ENCODE data around the gene ART3.

ART3 gene

DNA sequence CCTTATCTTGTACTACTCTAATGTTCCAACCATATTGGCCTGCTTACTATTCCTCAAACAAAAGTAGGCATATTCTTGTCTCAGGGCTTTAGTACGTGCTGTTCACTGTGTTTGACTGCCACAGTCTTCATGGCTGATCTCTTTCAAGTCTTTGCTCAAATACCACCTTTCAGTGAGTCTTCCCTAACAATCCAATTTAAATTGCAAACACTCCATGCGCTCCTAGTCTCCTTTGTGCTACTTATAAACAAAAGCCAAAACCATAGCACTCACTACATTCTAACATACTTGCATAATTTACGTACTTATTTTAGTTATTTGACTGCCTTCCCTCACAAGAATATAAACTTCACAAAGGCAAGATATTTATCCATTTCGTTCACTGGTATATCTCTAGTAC lies 1.7 kb upstream of the ART3 start:
- no peak for DNase-seq

DNA sequence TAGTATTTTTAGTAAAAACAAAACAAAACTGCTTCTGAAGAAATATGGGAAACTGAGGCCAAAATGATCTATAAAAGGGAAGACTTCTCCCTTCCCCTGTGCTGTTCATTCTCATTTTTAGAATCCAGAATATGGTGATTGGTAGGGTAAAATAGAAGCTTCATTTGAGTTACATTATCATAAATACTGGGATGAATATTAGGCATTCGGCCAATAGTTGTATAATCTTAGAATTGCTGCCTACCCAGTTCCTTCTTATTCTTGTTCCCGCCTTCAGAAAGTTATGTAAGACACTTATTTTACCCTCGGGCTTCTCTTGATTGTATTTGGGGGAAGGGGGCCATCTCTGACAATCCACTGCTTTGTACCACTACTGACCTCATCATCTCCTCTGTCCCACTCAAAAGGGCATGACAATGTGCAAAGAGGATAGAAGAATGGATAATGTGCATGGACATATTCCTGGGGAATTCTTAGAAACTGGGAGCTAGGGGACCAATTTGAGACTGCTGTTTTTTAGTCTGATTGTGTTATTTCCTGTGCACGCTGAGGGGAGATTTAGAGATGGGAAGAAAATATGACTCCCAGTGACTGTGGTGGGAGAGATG lies 588 bp downstream of the ART3 start:
- DNase-seq = no peak

DNA sequence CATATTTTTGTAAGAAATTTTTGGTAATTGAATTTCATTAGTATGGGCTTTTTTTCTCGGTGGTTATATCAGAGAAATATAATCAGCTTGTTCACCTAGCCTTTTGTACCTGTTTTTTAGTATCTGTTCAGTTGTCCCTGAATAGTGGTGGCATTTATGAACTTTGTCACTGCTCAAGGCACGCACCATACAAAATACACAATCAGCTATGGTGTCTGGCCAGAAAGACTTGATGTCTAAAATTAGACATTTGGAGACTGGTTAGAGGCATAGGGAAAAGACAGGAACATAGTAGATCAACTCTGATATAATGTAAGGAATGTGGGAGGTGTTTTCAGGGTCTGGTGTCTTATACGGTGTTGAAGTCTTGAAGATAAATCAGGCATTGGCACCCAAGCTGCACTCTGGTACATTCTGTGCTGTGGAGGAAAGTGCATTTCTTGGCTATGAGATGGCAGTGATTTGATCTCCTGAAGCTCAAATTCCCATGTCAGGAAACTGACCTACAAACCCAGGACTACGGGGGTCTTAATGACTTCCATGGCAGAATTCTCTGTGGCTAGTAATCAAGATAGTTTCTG lies 3.6 kb downstream of the ART3 start:
- DNase-seq = no peak

DNA sequence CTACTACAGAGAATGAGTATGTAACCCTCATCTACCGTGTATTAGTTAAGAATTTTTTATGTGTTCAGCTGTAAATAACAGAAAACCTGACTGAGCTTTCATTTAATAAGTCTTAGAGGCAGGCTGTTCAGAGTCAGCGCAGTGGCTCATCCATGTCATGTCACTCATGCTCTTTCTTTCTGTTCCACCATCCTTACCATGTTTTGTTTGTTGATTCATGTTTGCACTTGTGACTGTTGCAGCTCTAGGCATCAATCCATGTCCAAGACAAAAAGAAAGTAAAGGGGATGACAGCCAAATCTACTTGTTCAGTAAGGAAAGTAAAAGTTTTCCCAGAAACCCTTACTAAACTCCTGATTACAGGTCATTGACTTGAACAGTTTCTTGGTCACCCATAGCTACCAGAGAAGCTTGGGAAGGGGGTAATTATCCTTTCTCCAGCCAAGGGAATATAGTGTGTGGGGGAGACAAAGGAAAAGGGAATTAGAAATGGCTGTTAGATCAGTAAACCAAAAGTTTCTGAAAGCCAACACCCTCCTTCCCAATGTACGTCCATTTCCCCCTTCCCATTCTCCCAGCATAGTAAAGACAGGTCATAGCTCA lies 9.0 kb downstream of the ART3 start:
- DNase-seq = no peak

DNA sequence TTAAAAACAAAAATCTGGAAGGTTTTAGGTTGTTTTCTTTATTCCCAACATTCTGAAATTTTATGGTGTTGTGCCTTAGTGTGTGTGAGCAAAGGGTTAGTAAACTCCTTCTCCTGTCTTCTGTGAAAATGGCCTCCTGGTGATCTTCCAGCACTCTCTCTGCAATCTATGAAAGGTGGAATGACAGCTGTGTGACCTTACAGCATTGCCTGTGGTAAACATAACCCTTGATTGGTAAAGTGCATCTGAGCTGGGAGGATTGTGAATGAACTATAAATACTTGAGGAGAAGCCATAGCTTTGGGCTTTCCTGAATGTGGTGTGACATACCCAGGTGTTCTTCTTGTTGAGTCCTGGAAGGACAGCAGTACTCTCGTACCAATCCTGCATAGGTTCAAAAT lies 10.0 kb downstream of the ART3 start:
- DNase-seq = no peak

DNA sequence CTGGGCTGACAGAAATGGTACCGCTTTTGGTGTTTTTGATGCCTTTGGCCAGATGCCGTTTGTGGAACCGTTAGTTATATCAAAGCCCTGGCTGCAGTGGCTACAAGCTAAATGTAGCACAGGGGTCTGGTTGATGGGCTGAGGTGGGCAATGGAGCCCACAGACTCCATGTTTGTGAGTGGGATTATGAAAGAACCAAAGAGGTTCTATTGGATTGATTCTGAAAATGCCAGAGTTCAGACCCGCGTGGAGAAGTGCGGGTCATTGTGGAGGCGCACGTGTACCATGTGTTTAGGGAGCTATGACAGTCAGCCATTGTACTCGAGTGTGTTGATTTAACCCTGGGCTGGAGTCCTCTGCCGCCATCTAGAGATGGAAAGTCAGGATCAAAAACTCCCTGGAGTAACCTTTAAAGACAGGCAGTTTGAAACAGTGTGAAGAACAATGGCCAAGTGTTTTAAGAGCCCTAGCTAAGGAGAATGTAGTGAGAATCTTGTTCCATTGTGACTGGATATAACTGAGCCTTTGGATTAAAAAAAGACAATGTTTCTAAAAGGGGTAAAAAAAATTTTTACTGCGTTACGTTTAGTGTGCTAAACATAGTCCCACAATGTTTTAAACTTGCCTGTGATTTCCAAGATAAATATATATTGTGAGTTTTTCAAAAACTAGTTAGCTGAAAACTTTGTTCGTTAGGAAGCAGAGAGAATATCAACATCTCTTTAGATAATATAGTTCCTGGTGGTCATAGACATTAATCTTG lies 12.7 kb downstream of the ART3 start:
- DNase-seq = peak; percentile 53 to 78

DNA sequence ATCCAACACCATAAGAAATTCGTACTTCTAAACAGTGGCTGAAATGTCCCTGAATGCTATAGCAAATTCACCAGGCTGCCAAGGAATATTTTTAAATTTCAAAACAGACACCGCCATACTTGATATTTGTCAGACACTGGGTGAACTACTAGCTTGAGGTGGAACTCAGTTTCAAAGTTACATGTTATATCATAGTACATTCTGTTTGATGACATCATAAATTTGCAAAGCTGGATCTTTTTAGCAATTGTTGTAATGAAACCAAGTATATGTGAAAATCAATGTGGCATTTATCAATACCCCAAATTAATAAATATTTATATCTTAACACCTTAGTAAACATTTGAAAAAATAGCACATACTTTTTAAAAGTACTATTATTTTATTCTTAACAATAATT lies 14.2 kb downstream of the ART3 start:
- no peak for DNase-seq

DNA sequence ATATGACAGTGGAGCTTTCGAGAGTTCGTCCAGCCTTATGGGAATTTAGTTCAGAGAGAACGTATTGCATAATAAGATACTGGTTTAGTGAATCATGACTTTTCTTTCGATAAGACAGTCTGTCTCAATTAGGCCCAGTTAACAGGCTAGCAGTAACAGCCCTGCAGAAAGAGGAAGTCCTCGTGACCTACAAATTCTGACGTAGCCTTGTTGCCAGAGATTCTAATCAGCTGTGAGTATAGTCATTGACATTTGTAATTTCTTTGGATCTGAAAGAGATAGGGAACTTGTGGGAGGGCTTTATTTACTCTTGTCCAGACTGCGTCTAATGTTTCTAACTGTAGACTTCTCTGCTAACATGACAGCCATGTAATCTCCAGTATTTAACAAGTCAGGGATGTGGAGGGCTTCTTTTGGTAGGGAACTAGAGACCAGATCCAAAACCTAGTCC lies 15.8 kb downstream of the ART3 start:
- DNase-seq = no peak

DNA sequence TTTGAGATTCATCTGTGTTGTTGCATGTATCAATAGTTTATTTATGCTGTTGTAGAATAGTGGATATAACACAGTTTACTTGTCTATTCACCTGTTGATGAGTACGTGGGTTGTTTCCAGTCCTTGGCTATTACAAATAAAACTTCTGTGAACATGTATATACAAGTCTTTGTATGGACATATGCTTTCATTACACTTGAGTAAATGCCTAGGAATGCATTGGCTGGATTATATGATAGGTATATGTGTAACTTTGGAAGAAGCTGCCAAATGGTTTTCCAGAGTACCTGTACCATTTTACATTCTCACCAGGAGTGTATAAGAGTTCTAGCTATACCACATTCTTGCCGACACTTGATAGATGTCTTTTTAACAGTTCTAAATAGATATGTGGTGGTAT lies 16.5 kb downstream of the ART3 start:
- no peak for DNase-seq

DNA sequence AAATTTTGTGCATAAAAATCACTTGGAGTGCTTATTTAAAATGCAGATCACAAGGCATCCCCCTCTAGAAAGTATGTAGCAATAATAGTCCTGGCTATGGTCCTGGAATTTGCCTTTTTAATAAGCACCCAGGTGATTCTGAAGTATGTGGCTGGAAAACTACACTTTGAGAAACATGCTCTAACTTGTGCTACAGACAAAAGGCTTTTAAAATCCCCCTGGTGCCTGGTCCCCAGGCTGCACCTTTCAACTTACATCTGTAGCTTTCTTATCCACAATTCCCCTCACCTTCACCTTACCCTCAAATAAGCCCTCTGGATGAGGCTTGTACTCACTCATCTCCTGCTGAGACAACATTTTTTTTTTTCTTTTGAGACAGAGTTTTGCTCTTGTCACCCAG lies 21.1 kb downstream of the ART3 start:
- DNase-seq = no peak

DNA sequence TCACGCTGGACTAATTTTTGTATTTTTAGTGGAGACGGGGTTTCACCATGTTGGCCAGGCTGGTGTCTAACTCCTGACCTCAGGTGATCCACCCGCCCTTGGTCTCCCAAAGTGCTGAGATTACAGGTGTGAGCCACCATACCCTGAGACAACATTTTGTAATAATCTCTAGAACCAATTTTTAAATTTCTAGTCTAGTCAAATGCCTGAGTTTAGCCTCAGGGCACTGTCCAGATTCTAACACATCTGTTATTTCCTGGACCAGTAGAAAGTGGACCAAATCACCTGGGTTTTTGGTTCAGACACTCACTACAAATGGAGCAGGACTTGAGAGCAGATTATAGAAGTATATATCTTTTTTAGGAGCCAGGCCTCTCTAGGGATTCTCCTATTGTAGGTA lies 21.6 kb downstream of the ART3 start:
- no peak for DNase-seq

DNA sequence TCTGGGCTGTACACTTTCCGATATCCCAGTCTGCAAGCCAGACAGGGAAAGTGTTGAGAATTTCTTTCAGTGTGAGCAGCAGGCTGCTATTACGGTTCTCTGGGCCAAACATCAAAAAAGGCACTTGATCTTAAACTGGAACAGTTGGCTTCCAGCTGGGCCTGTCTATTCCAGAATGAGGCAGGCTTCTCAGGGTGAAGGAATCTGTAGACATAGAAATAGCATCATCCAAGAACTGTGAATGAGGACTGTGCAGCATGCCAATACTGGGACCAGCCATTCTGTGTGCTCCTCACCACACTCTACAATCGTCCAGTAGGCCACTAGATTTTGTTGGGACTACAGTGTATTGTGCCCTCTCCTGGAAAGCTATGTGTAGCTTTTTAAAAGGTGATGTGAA lies 31.1 kb downstream of the ART3 start:
- DNase-seq = no peak

DNA sequence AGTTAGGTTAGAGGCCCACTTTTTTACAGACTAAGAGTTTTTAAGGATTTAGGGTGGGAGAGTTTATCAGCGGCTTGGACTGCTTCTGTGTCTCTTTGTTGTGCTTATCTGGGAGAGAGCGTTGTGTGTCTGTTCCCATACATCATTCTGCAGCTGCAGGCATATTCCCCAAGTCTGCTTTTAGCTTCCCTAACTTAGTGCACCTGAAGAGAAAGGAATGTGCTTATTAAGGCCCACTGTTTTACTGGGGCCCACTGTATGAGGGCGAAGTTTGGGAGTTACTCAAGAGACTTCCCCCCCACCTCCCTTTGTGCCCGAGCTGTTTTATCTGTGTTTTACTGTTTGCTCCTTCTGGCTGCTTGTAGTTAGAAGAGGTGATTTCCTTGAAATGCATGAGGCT lies 31.9 kb downstream of the ART3 start:
- DNase-seq = no peak

DNA sequence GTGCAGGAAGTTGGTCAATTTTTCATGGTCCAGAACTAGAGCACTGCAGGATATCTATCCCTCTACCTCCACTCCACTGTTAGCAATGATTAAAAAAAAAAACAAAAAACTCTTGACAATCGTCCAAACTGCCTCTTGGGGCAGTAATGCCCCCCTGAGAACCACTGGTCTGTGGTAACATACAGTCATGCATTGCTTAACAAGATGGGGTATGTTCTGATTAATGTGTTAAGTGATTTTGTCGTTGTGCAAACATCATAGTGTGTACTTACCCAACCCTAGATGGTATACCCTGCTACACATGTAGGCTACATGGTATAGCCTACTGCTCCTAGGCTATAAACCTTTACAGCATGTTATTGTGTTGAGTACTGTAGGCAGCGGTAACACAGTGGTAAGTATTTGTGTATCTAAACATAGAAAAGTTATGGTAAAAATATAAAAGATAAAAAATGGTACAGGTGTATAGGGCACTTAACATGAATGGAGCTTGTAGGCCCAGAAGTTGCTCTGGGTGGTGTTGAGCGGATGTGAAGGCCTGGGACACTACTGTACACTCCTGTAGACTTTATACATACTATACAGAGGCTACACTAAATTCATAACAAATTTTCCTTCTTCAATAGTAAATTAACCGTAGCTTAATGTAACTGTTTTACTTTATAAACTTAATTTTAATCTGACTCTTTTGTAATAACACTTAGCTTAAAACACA lies 34.1 kb downstream of the ART3 start:
- no peak for DNase-seq

DNA sequence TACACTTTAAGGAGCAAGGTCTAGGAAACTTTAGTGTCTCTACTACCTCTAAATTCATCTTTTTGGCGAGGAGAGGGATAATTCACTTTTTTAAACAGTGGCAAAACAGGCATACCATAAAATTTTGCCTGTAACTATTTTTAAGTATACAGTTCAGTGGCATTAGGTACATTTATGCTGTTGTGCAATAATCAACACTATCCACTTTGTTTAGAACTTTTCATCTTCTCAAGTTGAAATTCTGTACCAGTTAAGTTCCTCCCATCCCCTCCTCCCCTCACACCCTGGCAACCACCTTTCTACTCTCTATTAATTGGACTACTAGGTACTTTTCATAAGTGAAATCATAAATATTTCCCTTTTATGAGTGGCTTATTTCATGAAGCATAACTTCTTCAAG lies 42.3 kb downstream of the ART3 start:
- DNase-seq = no peak

DNA sequence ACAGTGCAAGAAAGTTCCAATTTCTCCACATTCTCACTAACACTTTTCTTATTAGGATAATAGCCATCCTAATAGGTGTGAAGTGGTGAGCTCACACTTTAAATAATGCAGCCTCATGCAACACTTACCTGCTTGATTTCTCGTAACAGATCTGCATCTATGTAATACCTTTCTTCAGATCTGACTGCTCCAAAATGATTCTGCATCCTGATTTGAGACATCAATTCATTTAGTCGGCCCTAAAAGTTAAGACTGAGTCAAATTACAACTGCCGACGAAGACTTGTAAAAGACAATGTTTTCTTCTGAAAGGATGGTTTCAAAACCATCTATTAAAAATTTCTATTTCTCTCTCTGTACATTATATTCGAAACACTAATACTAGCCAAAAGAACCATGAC lies 43.0 kb downstream of the ART3 start:
- DNase-seq = no peak

DNA sequence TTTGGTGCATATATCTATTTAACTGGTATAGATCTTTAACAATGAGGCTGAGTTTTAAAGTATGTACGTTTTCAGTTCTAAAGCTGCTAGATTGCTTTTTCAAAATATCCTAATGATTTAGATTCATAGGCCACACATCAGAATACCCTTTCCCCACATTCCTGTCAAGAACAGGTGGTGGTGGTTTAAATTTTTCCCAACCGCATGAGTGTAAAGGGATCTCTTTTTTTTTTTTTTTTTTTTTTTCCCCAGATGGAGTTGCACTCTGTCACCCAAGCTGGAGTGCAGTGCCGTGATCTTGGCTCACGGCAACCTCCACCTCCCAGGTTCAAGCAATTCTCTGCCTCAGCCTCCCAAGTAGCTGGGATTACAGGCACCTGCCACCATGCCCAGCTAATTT lies 45.7 kb downstream of the ART3 start:
- DNase-seq = no peak

DNA sequence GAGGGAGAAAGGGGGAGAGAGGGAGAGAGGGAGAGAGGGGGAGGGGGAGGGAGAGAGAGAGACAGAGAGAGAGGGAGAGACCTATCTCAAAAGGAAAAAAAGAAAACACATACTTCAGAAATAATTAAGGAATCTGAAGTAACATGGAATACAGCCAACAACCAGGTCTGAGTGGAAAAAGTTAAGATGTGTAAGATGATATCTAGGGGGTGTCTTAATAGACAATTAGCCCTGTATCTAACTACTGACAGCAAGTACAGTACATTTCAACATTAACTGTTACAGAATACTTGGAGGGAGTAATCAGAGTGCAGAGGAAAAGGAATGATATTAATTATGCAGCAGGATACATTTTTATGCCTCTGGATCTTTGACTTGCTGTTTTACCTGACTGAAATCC lies 51.3 kb downstream of the ART3 start:
- DNase-seq = no peak

DNA sequence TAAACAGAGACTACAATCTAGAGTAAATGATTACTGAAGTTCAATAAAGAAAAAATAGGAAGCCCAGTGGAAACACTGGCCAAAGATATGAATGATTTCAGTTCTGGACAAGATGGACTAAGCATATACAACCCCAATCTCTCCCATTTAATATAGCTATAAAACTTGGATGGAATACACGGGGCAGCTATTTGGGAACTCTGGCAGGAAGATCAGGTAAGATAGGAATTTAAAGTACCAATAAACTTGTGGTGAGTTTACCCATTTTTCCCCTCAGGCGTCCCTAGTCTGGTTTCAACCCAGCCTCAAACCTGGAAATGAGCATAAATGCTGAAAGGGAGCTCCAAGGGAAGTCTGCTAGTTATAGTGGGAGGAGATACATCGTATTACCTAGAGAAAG lies 53.2 kb downstream of the ART3 start:
- DNase-seq = no peak

DNA sequence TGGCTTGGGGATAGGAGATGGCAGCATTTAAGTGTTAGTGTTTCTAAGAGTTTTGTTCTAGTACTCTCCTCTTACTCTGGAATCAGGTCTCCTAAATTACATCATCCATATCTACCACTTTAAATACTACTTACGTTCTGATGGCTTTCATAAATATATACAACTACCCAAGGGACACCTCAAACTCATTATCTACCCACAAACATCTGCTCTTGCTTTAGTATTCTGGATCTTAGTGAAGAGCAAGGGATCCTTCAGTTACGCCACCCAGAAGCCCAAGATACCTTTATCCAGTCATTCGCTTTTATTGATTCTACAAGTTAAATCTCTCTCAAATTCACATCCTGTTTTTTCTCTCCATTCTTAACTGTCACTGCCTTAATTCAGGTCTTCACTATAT lies 66.7 kb downstream of the ART3 start:
- no peak for DNase-seq

DNA sequence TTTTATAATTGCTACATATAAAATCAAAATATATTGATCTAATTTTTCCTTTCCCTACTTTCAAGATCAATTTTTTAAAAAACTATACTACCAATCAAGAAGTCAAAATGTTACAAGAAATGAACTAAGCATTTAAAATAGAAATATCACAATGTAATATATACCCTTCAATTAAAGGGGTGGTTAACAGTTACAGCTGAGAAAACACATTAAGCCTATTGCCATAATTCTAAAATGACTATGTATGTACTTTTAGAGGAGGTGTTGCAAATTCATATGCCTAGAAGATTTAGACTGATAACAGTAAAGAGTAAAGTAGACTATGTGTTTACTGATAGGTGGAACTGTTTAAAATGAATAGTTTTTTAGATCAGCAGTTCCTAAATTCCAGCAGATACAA lies 70.0 kb downstream of the ART3 start:
- DNase-seq = no peak

DNA sequence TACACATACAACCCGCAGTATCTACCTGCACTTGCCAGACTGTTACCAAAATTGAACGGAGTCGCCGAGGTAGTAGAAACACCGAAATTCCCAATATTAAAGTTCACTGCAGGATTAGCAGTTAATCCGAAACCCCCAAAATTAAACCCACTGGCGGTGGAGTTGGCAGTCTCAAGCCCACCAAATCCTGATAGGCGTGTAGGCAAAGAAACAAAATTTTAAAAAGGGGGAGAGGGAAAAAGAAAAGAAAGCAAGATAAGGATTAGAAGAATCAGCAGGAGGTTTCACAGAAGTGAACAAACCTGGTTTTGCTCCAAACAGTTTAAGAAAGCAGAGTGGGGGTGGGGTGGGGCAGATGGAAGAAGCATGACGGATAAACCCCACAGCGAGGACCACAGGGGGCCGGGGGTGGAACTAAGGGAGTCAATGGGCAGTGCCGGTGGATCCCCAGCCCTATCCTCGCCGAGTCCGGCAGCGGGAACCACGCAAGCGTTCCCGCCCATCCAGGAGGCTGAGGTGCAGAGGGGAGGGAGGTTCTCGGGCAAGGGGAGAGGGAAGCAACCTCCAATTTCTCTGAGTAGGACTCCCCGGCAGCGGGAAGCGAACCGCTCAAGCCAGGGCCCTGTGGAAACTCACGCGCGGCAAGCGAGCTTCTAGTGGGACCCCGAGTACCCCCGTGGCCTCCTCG lies 73.1 kb downstream of the ART3 start:
- peak; percentile 24 to 69 for DNase-seq
